ENCODE data around the gene PFKP. TPM values are rescaled to one million over a fixed set of nuclear protein-coding genes. Genes with fewer than 3 reads are reported as not detected.
A peak's percentile ranks its signal among the peaks of the same experiment; 100 is the strongest.

The PFKP gene
- total RNA-seq, 1 donor from 2014 or later: 361 TPM

DNA sequence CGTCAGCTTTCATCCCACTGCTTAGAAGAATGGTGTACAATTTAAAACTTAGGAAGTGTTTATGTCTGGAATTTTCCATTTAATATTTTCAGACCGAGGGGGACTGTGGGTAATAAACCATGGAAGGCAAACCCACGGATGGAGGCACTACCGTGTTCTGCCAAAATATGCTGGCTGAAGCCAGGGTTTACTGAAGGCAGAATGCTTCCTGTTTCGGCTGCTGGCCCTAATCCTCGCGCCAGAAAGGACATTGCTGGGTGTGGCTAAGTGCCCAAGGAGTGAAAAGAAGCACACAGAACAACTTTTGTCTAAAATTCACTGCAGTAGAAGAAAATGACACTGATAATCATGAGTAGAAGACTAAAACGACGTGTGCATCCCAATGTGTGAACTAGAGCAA, 72.9 kb downstream of the PFKP start:
- peaks cover 25% of the 10 kb centered on the region for H4K20me1 ChIP-seq (ENCODE audit: insufficient read depth, low read length)
- H3K79me2 ChIP-seq (ENCODE audit: insufficient read depth, low read length): no peaks in the 10 kb centered on the region
- Mint-ChIP-seq H3K4me3 (ENCODE audit: unreplicated experiment) (no peak overlapping the region), H3K9me3 (ENCODE audit: unreplicated experiment) (no peaks in the 10 kb centered on the region), H3K27ac (ENCODE audit: unreplicated experiment) (peak overlapping the region; percentile 41), H3K27me3 (ENCODE audit: low read depth, unreplicated experiment) (no peaks in the 10 kb centered on the region), H3K4me1 (ENCODE audit: low read depth, unreplicated experiment) (peaks cover 15% of the 10 kb centered on the region), H3K36me3 (ENCODE audit: low read depth, unreplicated experiment) (peaks cover 37% of the 10 kb centered on the region)
- FAIRE-seq (no peak), DNase-seq (ENCODE audit: low read depth) (no peak)
- no peak overlapping the region for H2AFZ ChIP-seq (ENCODE audit: low read depth, low read length)
- H3K27ac ChIP-seq (ENCODE audit: low read depth, low read length): no peak overlapping the region
- TF ChIP-seq EZH2 (IDR thresholded peaks at IDR 0.05; ENCODE audit: insufficient read depth, low read length): no peak
- TF ChIP-seq, protein P1, sequence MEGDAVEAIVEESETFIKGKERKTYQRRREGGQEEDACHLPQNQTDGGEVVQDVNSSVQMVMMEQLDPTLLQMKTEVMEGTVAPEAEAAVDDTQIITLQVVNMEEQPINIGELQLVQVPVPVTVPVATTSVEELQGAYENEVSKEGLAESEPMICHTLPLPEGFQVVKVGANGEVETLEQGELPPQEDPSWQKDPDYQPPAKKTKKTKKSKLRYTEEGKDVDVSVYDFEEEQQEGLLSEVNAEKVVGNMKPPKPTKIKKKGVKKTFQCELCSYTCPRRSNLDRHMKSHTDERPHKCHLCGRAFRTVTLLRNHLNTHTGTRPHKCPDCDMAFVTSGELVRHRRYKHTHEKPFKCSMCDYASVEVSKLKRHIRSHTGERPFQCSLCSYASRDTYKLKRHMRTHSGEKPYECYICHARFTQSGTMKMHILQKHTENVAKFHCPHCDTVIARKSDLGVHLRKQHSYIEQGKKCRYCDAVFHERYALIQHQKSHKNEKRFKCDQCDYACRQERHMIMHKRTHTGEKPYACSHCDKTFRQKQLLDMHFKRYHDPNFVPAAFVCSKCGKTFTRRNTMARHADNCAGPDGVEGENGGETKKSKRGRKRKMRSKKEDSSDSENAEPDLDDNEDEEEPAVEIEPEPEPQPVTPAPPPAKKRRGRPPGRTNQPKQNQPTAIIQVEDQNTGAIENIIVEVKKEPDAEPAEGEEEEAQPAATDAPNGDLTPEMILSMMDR (IDR thresholded peaks at IDR 0.05; ENCODE audit: insufficient read depth, low read depth, low read length): no peak
- no peak overlapping the region for H3K9ac ChIP-seq (ENCODE audit: low read length)
- H3K4me2 ChIP-seq (ENCODE audit: low read length): no peak overlapping the region
- H3K9me3 ChIP-seq (ENCODE audit: insufficient read depth, low read depth, low read length): no peaks in the 10 kb centered on the region
- no peak overlapping the region for H3K4me3 ChIP-seq (ENCODE audit: insufficient read depth, low read depth, low read length)
- no peaks in the 10 kb centered on the region for H3K4me1 ChIP-seq (ENCODE audit: insufficient read depth, low read length)
- H3K36me3 ChIP-seq (ENCODE audit: insufficient read depth, low read length): peaks cover 87% of the 10 kb centered on the region
- H3K27me3 ChIP-seq (ENCODE audit: insufficient read depth, low read length): no peaks in the 10 kb centered on the region

GRCh38 chr10:3141351-3142005, 74.1 kb downstream of the PFKP start:
- peaks cover 25% of the 10 kb centered on the region for H4K20me1 ChIP-seq (ENCODE audit: insufficient read depth, low read length)
- H3K9me3 ChIP-seq (ENCODE audit: insufficient read depth, low read depth, low read length): no peaks in the 10 kb centered on the region
- H3K4me2 ChIP-seq (ENCODE audit: low read length): no peak overlapping the region
- peaks cover 87% of the 10 kb centered on the region for H3K36me3 ChIP-seq (ENCODE audit: insufficient read depth, low read length)
- no peaks in the 10 kb centered on the region for H3K9me3 Mint-ChIP-seq (ENCODE audit: unreplicated experiment)
- FAIRE-seq (peak; percentile 77), DNase-seq (ENCODE audit: low read depth) (peak; percentile 49)
- H3K4me3 Mint-ChIP-seq (ENCODE audit: unreplicated experiment): no peak overlapping the region
- H3K79me2 ChIP-seq (ENCODE audit: insufficient read depth, low read length): no peaks in the 10 kb centered on the region
- no peak overlapping the region for H3K27ac ChIP-seq (ENCODE audit: low read depth, low read length)
- no peaks in the 10 kb centered on the region for H3K27me3 Mint-ChIP-seq (ENCODE audit: low read depth, unreplicated experiment)
- no peaks in the 10 kb centered on the region for H3K27me3 ChIP-seq (ENCODE audit: insufficient read depth, low read length)
- no peaks in the 10 kb centered on the region for H3K4me1 ChIP-seq (ENCODE audit: insufficient read depth, low read length)
- H3K36me3 Mint-ChIP-seq (ENCODE audit: low read depth, unreplicated experiment): peaks cover 37% of the 10 kb centered on the region
- H3K9ac ChIP-seq (ENCODE audit: low read length): no peak overlapping the region
- TF ChIP-seq, protein P1 (IDR thresholded peaks at IDR 0.05; ENCODE audit: insufficient read depth, low read depth, low read length): no peak
- TF ChIP-seq EZH2 (IDR thresholded peaks at IDR 0.05; ENCODE audit: insufficient read depth, low read length): no peak
- peak overlapping the region; percentile 41 for H3K27ac Mint-ChIP-seq (ENCODE audit: unreplicated experiment)
- H3K4me3 ChIP-seq (ENCODE audit: insufficient read depth, low read depth, low read length): no peak overlapping the region
- H3K4me1 Mint-ChIP-seq (ENCODE audit: low read depth, unreplicated experiment): peaks cover 15% of the 10 kb centered on the region
- H2AFZ ChIP-seq (ENCODE audit: low read depth, low read length): no peak overlapping the region

GRCh38 chr10:3142146-3142875, 75.0 kb downstream of the PFKP start:
- H3K4me3 Mint-ChIP-seq (ENCODE audit: unreplicated experiment): no peak overlapping the region
- no peaks in the 10 kb centered on the region for H3K27me3 Mint-ChIP-seq (ENCODE audit: low read depth, unreplicated experiment)
- no peak overlapping the region for H2AFZ ChIP-seq (ENCODE audit: low read depth, low read length)
- no peak for FAIRE-seq
- DNase-seq (ENCODE audit: low read depth): no peak
- TF ChIP-seq EZH2 (IDR thresholded peaks at IDR 0.05; ENCODE audit: insufficient read depth, low read length): no peak
- TF ChIP-seq, protein P1 (IDR thresholded peaks at IDR 0.05; ENCODE audit: insufficient read depth, low read depth, low read length): no peak
- peaks cover 15% of the 10 kb centered on the region for H3K4me1 Mint-ChIP-seq (ENCODE audit: low read depth, unreplicated experiment)
- peaks cover 25% of the 10 kb centered on the region for H4K20me1 ChIP-seq (ENCODE audit: insufficient read depth, low read length)
- no peak overlapping the region for H3K27ac ChIP-seq (ENCODE audit: low read depth, low read length)
- H3K27me3 ChIP-seq (ENCODE audit: insufficient read depth, low read length): no peaks in the 10 kb centered on the region
- H3K4me3 ChIP-seq (ENCODE audit: insufficient read depth, low read depth, low read length): no peak overlapping the region
- no peak overlapping the region for H3K9ac ChIP-seq (ENCODE audit: low read length)
- no peak overlapping the region for H3K4me2 ChIP-seq (ENCODE audit: low read length)
- no peak overlapping the region for H3K27ac Mint-ChIP-seq (ENCODE audit: unreplicated experiment)
- peaks cover 87% of the 10 kb centered on the region for H3K36me3 ChIP-seq (ENCODE audit: insufficient read depth, low read length)
- no peaks in the 10 kb centered on the region for H3K79me2 ChIP-seq (ENCODE audit: insufficient read depth, low read length)
- H3K9me3 ChIP-seq (ENCODE audit: insufficient read depth, low read depth, low read length): no peaks in the 10 kb centered on the region
- H3K9me3 Mint-ChIP-seq (ENCODE audit: unreplicated experiment): no peaks in the 10 kb centered on the region
- peaks cover 33% of the 10 kb centered on the region for H3K36me3 Mint-ChIP-seq (ENCODE audit: low read depth, unreplicated experiment)
- no peaks in the 10 kb centered on the region for H3K4me1 ChIP-seq (ENCODE audit: insufficient read depth, low read length)

All from astrocyte (in vitro differentiated cells and primary cell).